B cell (primary cell): Measurements from ENCODE around the gene ACOXL.

Source experiments
- EZH2 ChIP-seq: IDR thresholded peaks from 2 replicates; pipeline ENCODE4 v1.6.1; 2012; ENCODE audit warnings: borderline replicate concordance, low read depth, mild to moderate bottlenecking, moderate library complexity, low read length; ENCODE audit not compliant: insufficient read depth, poor library complexity, severe bottlenecking
- TF ChIP-seq, protein P1 (sequence below): fragments of 200-600 bp; IDR thresholded peaks from one replicate; pipeline ENCODE4 v1.8.0; 2022; ENCODE audit warnings: antibody characterized with exemption, mild to moderate bottlenecking

DNA sequence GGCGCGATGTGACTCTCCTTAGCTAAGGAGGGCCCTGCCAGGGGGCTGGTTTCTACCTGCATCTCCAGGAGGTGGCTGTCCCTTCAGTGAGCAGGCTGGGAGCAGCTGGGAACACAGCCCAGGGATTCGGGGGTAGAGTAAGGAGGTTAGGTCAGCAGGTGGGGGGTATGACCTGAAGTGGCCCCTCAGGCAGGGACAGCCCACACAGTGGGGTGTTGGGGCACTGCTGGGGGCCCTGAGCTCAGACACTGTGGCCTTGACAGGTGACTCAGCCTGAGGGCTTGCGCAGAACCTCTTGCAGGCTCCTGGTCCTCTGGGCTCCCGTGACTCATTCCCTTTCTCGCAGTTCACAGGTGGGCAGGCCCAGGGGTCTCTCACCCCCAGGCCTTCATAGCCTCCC lies 202.6 kb downstream of the ACOXL start:
- TF ChIP-seq, protein P1, sequence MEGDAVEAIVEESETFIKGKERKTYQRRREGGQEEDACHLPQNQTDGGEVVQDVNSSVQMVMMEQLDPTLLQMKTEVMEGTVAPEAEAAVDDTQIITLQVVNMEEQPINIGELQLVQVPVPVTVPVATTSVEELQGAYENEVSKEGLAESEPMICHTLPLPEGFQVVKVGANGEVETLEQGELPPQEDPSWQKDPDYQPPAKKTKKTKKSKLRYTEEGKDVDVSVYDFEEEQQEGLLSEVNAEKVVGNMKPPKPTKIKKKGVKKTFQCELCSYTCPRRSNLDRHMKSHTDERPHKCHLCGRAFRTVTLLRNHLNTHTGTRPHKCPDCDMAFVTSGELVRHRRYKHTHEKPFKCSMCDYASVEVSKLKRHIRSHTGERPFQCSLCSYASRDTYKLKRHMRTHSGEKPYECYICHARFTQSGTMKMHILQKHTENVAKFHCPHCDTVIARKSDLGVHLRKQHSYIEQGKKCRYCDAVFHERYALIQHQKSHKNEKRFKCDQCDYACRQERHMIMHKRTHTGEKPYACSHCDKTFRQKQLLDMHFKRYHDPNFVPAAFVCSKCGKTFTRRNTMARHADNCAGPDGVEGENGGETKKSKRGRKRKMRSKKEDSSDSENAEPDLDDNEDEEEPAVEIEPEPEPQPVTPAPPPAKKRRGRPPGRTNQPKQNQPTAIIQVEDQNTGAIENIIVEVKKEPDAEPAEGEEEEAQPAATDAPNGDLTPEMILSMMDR, result no peak
- TF ChIP-seq EZH2, result no peak
